Gastroesophageal sphincter (tissue), 3 donors: Measurements from ENCODE around the gene STRAP.

Experiments used
- POLR2A ChIP-seq, 2 donors: fragments of 450-650 bp; IDR thresholded peaks; one replicate each; pipeline ENCODE4 v1.6.1; 2017; ENCODE audit warnings: antibody characterized with exemption in 2 of 2, mild to moderate bottlenecking in 2 of 2, moderate library complexity in 1 of 2
- TF ChIP-seq, protein P1 (sequence below), 4 experiments: fragments of 200-600 bp in 2 of 4; fragments of 450-650 bp in 2 of 4; sonication (generic) in 1 of 4; IDR thresholded peaks; one replicate each; pipeline ENCODE4 v1.5.1; 2017 to 2019; ENCODE audit warnings: antibody characterized with exemption in 4 of 4, mild to moderate bottlenecking in 2 of 4, moderate library complexity in 2 of 4

DNA sequence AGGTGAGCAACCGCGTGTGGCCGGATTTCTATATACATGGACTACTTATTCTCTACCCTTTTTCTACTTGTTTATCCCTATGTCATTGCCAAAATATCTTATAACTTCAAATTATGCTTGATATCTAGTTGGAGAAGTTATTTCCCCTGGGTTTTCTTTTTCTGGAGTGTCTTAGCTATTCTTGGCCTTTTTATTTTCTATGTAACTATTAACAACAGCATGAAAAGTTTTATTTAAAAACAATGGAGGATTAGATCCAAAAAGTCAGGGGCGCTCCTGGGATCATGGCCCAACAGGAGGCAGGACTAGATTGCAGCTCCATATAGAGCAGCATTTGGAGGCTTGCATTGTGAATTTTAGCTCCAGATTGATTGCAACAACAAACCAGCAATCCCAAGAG, 8.6 kb upstream of the STRAP start:
- no peak for TF ChIP-seq POLR2A (IDR thresholded peaks at IDR 0.05)
- TF ChIP-seq, protein P1, sequence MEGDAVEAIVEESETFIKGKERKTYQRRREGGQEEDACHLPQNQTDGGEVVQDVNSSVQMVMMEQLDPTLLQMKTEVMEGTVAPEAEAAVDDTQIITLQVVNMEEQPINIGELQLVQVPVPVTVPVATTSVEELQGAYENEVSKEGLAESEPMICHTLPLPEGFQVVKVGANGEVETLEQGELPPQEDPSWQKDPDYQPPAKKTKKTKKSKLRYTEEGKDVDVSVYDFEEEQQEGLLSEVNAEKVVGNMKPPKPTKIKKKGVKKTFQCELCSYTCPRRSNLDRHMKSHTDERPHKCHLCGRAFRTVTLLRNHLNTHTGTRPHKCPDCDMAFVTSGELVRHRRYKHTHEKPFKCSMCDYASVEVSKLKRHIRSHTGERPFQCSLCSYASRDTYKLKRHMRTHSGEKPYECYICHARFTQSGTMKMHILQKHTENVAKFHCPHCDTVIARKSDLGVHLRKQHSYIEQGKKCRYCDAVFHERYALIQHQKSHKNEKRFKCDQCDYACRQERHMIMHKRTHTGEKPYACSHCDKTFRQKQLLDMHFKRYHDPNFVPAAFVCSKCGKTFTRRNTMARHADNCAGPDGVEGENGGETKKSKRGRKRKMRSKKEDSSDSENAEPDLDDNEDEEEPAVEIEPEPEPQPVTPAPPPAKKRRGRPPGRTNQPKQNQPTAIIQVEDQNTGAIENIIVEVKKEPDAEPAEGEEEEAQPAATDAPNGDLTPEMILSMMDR (IDR thresholded peaks at IDR 0.05), result no peak
